NCI-H1694 (cell line): Measurements from ENCODE around the gene LCE2A.

Experiments
- DNase-seq: peaks from one replicate; lab custom pipeline; 2025; lab: John Stamatoyannopoulos, UW

LCE2A gene

DNA sequence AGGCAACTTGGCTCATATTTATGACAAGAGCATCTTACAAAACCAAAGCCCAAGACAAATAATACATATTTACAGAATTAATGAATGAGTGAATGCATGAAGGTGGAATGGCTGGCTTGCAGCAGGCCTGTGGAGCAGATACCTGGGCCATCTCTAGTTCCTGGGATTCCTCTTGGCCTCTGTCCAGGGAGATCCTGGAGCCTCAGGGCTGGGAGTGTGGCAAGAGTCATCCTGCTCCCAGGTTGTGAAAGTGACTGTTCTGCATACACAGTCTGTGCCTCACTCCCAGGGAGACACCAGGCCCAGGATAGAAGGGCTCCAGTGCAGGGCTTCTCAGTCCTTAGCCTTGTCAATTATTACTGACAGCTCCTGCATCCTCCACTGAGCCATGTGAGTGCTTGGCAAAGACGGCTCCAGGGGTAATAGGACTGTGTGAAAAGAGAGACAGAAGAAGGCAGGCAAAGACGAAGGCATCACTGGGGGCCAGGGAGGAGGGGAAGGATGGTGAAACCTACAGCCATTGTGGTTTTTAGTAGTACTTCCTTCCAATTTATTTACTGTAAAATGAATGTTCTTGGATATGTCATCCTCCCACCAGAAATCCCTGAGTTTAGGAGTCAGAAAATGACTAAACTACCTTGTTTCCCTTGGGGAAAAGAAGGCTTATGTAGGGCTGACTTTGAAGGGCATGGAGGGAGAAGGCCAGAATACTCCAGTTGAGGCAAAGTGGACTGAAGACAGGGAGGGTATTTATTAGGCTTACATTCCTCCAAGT is 45.4 kb downstream of the LCE2A start:
- DNase-seq = no peak

DNA sequence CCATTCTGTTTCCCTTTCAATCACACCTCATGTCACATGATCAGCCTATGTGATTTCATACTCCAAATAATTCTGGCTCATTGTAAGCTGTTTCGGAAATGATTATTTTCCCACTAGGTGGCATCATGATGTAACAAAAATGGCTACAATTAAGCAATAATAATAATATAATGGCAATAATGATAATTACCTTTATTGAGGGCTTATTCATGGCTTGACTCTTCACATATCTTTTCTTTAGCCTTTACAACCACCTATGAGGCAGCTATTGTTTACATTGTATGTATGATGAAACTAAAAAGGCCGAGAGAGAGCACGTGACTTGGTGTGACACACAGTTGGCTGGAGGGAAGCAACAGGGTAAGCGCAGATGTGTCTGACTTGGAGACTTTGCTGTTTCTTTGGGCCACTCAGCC is 47.2 kb downstream of the LCE2A start:
- no peak for DNase-seq

DNA sequence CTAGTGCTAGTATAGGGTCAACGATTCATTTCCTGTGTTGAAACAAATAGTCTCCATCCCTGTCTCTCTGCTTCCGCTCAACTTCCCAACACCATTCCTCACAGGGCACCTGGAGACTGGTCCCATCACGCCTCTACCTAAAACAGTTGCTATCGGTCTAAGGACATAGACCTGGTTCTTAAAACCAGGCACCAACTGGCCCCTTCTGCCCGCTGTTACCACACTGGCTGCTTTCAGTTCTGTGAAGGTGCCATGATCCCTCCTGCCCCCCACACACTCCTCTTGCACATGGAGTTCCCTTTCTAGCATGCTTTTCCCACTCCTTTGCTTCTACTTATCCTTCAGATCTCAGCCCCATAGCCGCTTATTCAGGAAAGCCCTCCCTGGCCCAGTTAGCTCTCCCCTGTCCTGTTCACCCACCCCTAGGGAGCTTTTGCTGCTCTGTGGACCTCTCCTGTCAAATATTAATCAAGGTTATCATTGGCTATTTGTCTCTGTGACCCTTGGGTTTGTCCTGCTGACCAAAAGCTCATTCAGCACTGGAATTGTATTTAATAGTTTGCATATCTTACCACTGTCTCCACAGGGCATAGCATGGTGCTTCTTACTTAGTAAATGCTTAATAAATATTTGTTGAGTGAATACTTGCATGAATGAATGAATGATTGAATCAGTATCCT is 47.8 kb downstream of the LCE2A start:
- DNase-seq = no peak

DNA sequence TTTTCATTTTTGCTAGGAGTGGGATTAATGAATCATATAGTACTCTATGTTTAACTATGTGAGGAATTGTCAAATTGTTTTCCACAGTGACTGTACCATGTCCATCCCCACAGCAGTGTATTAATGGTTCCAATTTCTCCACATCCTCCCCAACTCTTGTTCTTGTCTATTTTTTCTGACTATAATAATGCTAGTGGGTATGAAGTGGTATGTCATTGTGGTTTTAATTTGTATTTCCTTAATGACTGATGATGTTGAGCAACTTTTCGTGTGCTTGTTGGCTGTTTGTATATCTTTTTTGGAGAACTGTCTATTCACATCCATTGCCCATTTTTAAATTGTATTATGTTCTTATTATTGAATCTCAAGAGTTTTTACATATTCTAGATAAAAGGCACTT is 49.7 kb downstream of the LCE2A start:
- DNase-seq = no peak
